ENCODE measurements around the gene SMAD5. TPM values are rescaled to one million over a fixed set of nuclear protein-coding genes. Genes with fewer than 3 reads are reported as not detected.

Gene SMAD5
- total and polyA plus RNA-seq, 2 experiments from 2014 or later, result 37.5 to 56.6 TPM

DNA sequence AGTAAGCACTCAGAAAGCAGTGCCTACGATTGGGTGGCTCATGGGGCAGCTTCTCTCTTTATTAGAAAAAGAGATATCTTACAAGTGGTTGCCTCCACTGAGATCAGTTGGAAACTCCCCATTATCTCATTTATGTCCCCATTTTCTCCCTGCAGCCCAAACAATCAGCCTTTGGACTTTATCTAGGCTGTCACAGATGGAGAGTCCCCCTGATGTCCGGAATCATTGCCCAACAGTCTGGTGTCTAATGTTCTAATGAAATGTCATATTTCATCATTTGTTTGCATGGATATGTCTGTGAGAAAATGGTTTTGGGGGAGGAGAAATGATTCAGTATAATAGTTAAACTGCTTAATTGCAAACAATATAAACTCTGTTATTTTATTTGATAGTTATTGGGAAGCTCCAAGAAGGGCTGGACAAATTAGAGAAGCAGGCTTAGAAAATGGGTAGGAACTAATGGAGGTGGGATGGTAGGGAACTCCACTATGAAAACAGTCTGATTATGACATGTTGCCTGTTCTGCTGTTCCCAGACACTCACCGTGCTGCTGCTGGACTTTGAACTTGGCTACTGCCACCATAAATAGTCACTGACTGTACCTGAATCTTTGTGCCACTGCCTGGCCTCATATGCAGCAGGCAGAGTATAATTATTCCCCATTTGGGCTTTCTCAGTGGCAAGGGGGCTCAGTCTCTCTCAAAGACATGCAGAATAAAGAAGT is 38.3 kb upstream of the SMAD5 start (continued):
- TF ChIP-seq, protein P1, sequence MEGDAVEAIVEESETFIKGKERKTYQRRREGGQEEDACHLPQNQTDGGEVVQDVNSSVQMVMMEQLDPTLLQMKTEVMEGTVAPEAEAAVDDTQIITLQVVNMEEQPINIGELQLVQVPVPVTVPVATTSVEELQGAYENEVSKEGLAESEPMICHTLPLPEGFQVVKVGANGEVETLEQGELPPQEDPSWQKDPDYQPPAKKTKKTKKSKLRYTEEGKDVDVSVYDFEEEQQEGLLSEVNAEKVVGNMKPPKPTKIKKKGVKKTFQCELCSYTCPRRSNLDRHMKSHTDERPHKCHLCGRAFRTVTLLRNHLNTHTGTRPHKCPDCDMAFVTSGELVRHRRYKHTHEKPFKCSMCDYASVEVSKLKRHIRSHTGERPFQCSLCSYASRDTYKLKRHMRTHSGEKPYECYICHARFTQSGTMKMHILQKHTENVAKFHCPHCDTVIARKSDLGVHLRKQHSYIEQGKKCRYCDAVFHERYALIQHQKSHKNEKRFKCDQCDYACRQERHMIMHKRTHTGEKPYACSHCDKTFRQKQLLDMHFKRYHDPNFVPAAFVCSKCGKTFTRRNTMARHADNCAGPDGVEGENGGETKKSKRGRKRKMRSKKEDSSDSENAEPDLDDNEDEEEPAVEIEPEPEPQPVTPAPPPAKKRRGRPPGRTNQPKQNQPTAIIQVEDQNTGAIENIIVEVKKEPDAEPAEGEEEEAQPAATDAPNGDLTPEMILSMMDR (conservative IDR thresholded peaks at IDR 0.05; ENCODE audit: low read depth in 2 of 2), result no peak
- TF ChIP-seq POLR2AphosphoS5 (IDR thresholded peaks at IDR 0.05; ENCODE audit: low read depth) (no peak), JUNB (IDR thresholded peaks at IDR 0.05; ENCODE audit: unreplicated experiment) (no peak), EZH2phosphoT487 (IDR thresholded peaks at IDR 0.05; ENCODE audit: unreplicated experiment) (no peak), ZNF331 (CRISPR knock-in tag; IDR thresholded peaks at IDR 0.05; ENCODE audit: low read depth) (no peak)

DNA sequence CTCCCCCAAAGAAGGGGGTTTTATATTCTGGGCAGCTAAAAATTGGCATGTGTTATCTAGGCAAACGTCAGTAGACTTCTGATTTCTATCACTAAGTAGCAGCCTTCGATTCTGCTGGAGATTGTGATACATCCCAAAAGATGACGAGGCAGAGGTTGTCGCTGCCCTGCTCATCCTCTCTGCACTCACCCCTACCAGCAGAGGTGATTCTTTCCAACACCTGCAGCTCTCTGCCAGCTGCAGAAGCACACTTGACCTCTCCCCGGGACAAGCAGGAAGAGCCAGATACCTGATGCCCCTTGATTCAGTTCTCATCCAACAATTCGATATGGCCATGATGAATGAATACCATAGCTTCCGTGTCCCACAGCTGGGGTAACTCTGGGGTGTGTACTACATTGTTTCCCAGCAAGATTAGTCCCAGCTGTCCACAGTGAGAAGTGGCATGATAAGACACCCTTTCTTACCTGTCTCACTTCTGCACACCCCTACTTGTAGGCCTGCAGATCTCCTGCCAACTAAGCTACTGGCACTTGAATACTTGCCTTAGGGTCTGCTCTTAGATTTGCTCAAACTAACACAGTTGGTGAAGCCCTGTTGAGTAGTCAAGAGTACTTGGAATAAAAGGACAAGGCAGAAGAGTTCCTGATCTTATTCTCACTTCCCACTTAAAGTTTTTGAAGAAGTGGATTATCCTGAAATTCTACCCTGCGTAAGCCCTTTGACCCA is 37.6 kb upstream of the SMAD5 start:
- Mint-ChIP-seq H3K36me3 (ENCODE audit: low read depth) (no peaks in the 10 kb centered on the region), H3K27ac (no peak overlapping the region), H3K4me1 (peaks cover 13% of the 10 kb centered on the region), H3K9me3 (no peaks in the 10 kb centered on the region), H3K27me3 (ENCODE audit: insufficient read depth, low read depth, poor library complexity) (peaks cover 5% of the 10 kb centered on the region), H3K4me3 (no peak overlapping the region)
- Histone ChIP-seq H2AFZ (no peak overlapping the region), H3K36me3 (ENCODE audit: insufficient read depth) (no peaks in the 10 kb centered on the region), H3K4me2 (no peak overlapping the region), H4K20me1 (replicated peaks; ENCODE audit: insufficient read depth) (no peaks in the 10 kb centered on the region), H3F3A (replicated peaks; ENCODE audit: low read depth) (no peaks in the 10 kb centered on the region), H3K27me3 (ENCODE audit: insufficient read depth) (no peaks in the 10 kb centered on the region), H3K4me1 (ENCODE audit: insufficient read depth) (peaks cover 17% of the 10 kb centered on the region), H3K79me2 (replicated peaks; ENCODE audit: insufficient read depth) (no peaks in the 10 kb centered on the region), H3K4me3 (no peak overlapping the region), H3K9me2 (ENCODE audit: insufficient read depth) (0 out of 2 replicates have a peak, but pooled peaks cover 4% of the 10 kb centered on the region), H3K27ac (ENCODE audit: low read depth) (no peak overlapping the region)
- no peak for ATAC-seq
- DNase-seq (ENCODE audit: low spot score), result no peak
- no peak for TF ChIP-seq CREB1 (CRISPR knock-in tag; IDR thresholded peaks at IDR 0.05; ENCODE audit: low read depth)
- no peak for TF ChIP-seq ZNF114 (CRISPR knock-in tag; IDR thresholded peaks at IDR 0.05)
- TF ChIP-seq, protein P2, sequence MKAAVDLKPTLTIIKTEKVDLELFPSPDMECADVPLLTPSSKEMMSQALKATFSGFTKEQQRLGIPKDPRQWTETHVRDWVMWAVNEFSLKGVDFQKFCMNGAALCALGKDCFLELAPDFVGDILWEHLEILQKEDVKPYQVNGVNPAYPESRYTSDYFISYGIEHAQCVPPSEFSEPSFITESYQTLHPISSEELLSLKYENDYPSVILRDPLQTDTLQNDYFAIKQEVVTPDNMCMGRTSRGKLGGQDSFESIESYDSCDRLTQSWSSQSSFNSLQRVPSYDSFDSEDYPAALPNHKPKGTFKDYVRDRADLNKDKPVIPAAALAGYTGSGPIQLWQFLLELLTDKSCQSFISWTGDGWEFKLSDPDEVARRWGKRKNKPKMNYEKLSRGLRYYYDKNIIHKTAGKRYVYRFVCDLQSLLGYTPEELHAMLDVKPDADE (IDR thresholded peaks at IDR 0.05), result no peak
- no peak for TF ChIP-seq EZH2 (IDR thresholded peaks at IDR 0.05; ENCODE audit: low read depth, unreplicated experiment)
- TF ChIP-seq, protein P1 (conservative IDR thresholded peaks at IDR 0.05; ENCODE audit: low read depth in 2 of 2), result no peak
- no peak for TF ChIP-seq STAT1 (IDR thresholded peaks at IDR 0.05; ENCODE audit: unreplicated experiment)
- TF ChIP-seq EZH2phosphoT487 (IDR thresholded peaks at IDR 0.05; ENCODE audit: unreplicated experiment), result no peak
- TF ChIP-seq JUNB (IDR thresholded peaks at IDR 0.05; ENCODE audit: unreplicated experiment), result no peak
- TF ChIP-seq, protein P3, sequence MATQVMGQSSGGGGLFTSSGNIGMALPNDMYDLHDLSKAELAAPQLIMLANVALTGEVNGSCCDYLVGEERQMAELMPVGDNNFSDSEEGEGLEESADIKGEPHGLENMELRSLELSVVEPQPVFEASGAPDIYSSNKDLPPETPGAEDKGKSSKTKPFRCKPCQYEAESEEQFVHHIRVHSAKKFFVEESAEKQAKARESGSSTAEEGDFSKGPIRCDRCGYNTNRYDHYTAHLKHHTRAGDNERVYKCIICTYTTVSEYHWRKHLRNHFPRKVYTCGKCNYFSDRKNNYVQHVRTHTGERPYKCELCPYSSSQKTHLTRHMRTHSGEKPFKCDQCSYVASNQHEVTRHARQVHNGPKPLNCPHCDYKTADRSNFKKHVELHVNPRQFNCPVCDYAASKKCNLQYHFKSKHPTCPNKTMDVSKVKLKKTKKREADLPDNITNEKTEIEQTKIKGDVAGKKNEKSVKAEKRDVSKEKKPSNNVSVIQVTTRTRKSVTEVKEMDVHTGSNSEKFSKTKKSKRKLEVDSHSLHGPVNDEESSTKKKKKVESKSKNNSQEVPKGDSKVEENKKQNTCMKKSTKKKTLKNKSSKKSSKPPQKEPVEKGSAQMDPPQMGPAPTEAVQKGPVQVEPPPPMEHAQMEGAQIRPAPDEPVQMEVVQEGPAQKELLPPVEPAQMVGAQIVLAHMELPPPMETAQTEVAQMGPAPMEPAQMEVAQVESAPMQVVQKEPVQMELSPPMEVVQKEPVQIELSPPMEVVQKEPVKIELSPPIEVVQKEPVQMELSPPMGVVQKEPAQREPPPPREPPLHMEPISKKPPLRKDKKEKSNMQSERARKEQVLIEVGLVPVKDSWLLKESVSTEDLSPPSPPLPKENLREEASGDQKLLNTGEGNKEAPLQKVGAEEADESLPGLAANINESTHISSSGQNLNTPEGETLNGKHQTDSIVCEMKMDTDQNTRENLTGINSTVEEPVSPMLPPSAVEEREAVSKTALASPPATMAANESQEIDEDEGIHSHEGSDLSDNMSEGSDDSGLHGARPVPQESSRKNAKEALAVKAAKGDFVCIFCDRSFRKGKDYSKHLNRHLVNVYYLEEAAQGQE (IDR thresholded peaks at IDR 0.05; ENCODE audit: unreplicated experiment), result no peak
